SK-N-SH (cell line): Measurements from ENCODE around the gene TRAPPC3. TPM values are rescaled to one million over a fixed set of nuclear protein-coding genes. Genes with fewer than 3 reads are reported as not detected.

Source experiments
- CTCF ChIA-PET: fragments of 300-600, 350-600 bp; formaldehyde crosslinking; extraction: SDS; loops from one replicate; lab custom pipeline; 2021; lab: Yijun Ruan, JAX
- POLR2A ChIA-PET: fragments of 350-600 bp; sonication (Branson Sonifier 250); formaldehyde crosslinking; extraction: SDS; loops from one replicate; lab custom pipeline; 2020; ENCODE audit warnings: antibody characterized with exemption, inconsistent platforms; lab: Yijun Ruan, JAX
- DNase-seq: peaks from one replicate; pipeline ENCODE4 v3.0.0; 2012
- H2AFZ ChIP-seq: fragments of 200-600 bp; sonication (generic); 2 replicates; pipeline ENCODE4 v1.8.1; 2016; ENCODE audit warnings: antibody characterized with exemption, mild to moderate bottlenecking, low read depth
- H3F3A ChIP-seq: fragments of 200-600 bp; sonication (generic); replicated peaks from 2 replicates; pipeline ENCODE3; 2016; ENCODE audit warnings: antibody characterized with exemption, mild to moderate bottlenecking; ENCODE audit not compliant: insufficient read depth
- H3K27ac ChIP-seq, 2 experiments: fragments of 200-500 bp in 1 of 2; fragments of 200-600 bp in 1 of 2; sonication (Bioruptor generic) in 1 of 2; sonication (generic), shearing (Covaris generic) in 1 of 2; 2 replicates each; pipeline versions ENCODE4 v1.5.1 to v1.6.1; 2014 to 2016; ENCODE audit warnings: low read depth in 2 of 2, inconsistent platforms in 1 of 2, low read length in 1 of 2, mild to moderate bottlenecking in 1 of 2, mixed read lengths in 1 of 2
- H3K27me3 ChIP-seq: fragments of 200-600 bp; sonication (generic), shearing (Covaris generic); 2 replicates; pipeline ENCODE4 v1.6.1; 2016; ENCODE audit warnings: mixed run types; ENCODE audit not compliant: insufficient read depth
- H3K36me3 ChIP-seq, 2 experiments: fragments of 200-500 bp in 1 of 2; fragments of 200-600 bp in 1 of 2; sonication (Bioruptor generic) in 1 of 2; sonication (generic) in 1 of 2; replicated peaks in 1 of 2; 2 replicates each; pipeline versions ENCODE3 to v1.5.1; 2014 to 2016; ENCODE audit warnings: low read length in 1 of 2, mild to moderate bottlenecking in 1 of 2; ENCODE audit not compliant: insufficient read depth in 2 of 2, control insufficient read depth in 1 of 2
- H3K4me1 ChIP-seq, 2 experiments: fragments of 200-500 bp in 1 of 2; fragments of 200-600 bp in 1 of 2; sonication (Bioruptor generic) in 1 of 2; sonication (generic), shearing (Covaris generic) in 1 of 2; 2 replicates each; pipeline versions ENCODE4 v1.5.1 to v1.6.1; 2014 to 2016; ENCODE audit warnings: low read depth in 1 of 2, low read length in 1 of 2, mixed run types in 1 of 2; ENCODE audit not compliant: insufficient read depth in 2 of 2, control insufficient read depth in 1 of 2
- H3K4me2 ChIP-seq: fragments of 200-600 bp; sonication (generic), shearing (Covaris generic); 2 replicates; pipeline ENCODE4 v1.6.1; 2017; ENCODE audit warnings: mixed run types
- H3K4me3 ChIP-seq, 2 experiments: fragments of 200-500 bp in 1 of 2; fragments of 200-600 bp in 1 of 2; sonication (Bioruptor generic) in 1 of 2; sonication (generic), shearing (Covaris generic) in 1 of 2; 2 replicates each; pipeline versions ENCODE4 v1.5.1 to v1.8.1; 2014 to 2016; ENCODE audit warnings: low read depth in 2 of 2, inconsistent platforms in 1 of 2, low read length in 1 of 2, mild to moderate bottlenecking in 1 of 2, mixed read lengths in 1 of 2, moderate library complexity in 1 of 2
- H3K79me2 ChIP-seq: fragments of 200-600 bp; sonication (generic); 2 replicates; pipeline ENCODE4 v1.8.1; 2017; ENCODE audit warnings: mild to moderate bottlenecking; ENCODE audit not compliant: insufficient read depth
- H3K9ac ChIP-seq: fragments of 200-600 bp; sonication (generic); 2 replicates; pipeline ENCODE4 v1.6.1; 2017; ENCODE audit warnings: mixed run types
- H3K9me2 ChIP-seq: fragments of 200-600 bp; sonication (generic); 2 replicates; pipeline ENCODE4 v1.6.1; 2017; ENCODE audit warnings: mixed run types
- H3K9me3 ChIP-seq: fragments of 200-600 bp; sonication (generic); 2 replicates; pipeline ENCODE4 v1.6.1; 2017; ENCODE audit warnings: mixed run types, mild to moderate bottlenecking, moderate library complexity
- H4K20me1 ChIP-seq: fragments of 200-600 bp; sonication (generic); 2 replicates; pipeline ENCODE4 v1.6.1; 2017; ENCODE audit warnings: mild to moderate bottlenecking, mixed run types; ENCODE audit not compliant: insufficient read depth
- EP300 ChIP-seq, 2 experiments: IDR thresholded peaks; 2 replicates each; pipeline versions ENCODE4 v1.4.0 to v1.6.1; 2012; ENCODE audit warnings: borderline replicate concordance in 1 of 2, low read depth in 1 of 2, low read length in 1 of 2
- FOSL2 ChIP-seq: IDR thresholded peaks from 2 replicates; pipeline ENCODE4 v1.4.0; 2012; ENCODE audit warnings: low read depth, mild to moderate bottlenecking, moderate library complexity, borderline replicate concordance
- FOXJ3 ChIP-seq: sonication (generic); formaldehyde crosslinking; IDR thresholded peaks from 2 replicates; pipeline ENCODE4 v1.5.1; 2020; ENCODE audit warnings: mild to moderate bottlenecking, missing genetic modification reagents
- RCOR1 ChIP-seq: fragments of 150-350 bp; IDR thresholded peaks from 2 replicates; pipeline ENCODE4 v1.6.1; 2017; ENCODE audit warnings: antibody characterized with exemption, low read length
- SIN3A ChIP-seq: IDR thresholded peaks from 2 replicates; pipeline ENCODE4 v1.6.1; 2012; ENCODE audit warnings: low read depth, mild to moderate bottlenecking, low read length, moderate library complexity, borderline replicate concordance
- TCF12 ChIP-seq: IDR thresholded peaks from 2 replicates; pipeline ENCODE4 v1.4.0; 2012
- WGBS: methylation state at CpG from one replicate; pipeline ENCODE4 v1.1.6; 2017; ENCODE audit warnings: low lambda C conversion rate; 5-methylcytosine and 5-hydroxymethylcytosine counted together
- polyA plus RNA-seq, 3 experiments: library from polyadenylated mRNA; depleted of rRNA; stranded (reverse); fragments of >200 nt; gene quantifications; 2 replicates each; pipeline ENCODE4 v1.2.3, GENCODE V29; 2012
- TF ChIP-seq, protein P1 (sequence below): fragments of 150-350 bp; IDR thresholded peaks from 2 replicates; pipeline ENCODE4 v1.6.1; 2017; ENCODE audit warnings: antibody characterized with exemption, low read length, low read depth, borderline replicate concordance
- TF ChIP-seq, protein P2 (sequence below): fragments of 150-350 bp; IDR thresholded peaks from 2 replicates; pipeline ENCODE4 v1.6.1; 2016; ENCODE audit warnings: mild to moderate bottlenecking, low read depth, low read length
- TF ChIP-seq, protein P3 (sequence below): IDR thresholded peaks from 2 replicates; pipeline ENCODE4 v1.4.0; 2012; ENCODE audit warnings: low read depth, borderline replicate concordance
- TF ChIP-seq, protein P4 (sequence below): IDR thresholded peaks from 2 replicates; pipeline ENCODE4 v1.6.1; 2012; ENCODE audit warnings: mild to moderate bottlenecking, low read depth, low read length, moderate library complexity

The TRAPPC3 gene
- polyA plus RNA-seq, 1 of the 3 experiments (the other 2 are of a cell fraction) = 149 TPM

DNA sequence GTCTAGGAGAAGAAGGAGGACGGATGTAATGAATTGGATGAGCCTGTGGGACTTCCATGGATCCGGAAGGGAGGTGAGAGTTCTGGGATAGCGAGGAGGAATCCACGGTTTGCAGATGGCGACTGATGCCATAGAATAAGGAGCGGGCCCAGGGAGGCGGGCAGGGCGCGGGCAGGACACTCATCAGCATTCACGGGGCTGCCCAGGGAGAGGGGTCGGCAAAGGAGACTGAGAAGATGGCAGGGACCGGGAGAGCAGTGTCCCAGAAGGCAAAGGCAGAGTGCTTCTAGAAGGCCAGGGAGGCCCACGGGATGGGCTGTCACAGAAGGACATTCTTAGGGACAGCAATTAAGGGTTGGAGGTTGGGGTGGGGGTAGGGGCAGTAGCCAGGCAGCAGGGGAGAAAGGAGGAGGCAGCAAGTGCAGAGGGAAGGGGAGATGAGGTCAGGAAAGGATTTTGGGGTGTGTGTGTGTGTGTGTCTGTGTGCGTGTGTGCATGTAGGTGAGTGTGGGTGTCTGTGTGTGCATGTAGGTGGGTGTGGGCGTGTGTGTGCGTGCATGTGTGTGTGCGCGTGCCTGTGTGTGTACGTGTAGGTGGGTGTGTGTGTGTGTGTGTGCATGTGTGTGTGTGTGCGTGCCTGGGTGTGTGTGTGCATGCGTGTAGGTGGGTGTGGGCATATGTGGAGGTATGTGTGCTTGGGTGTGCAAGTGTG, 23.1 kb downstream of the TRAPPC3 start:
- H3K4me1 ChIP-seq = peaks cover 0 to 4% of the 10 kb centered on the region in 2 experiments; a peak in 1 of 4 replicates
- ChIA-PET POLR2A (no interaction called here), CTCF (interaction anchor here (17.9 kb wide), 1 partner anchor 21 kb away, joined by 700 read pairs; the partner anchor contains the start of gene ADPRS)
- H2AFZ ChIP-seq = no peak overlapping the region
- 90% methylated on average over 21 of the region's 21 CpGs for WGBS
- H3K36me3 ChIP-seq = no peaks in the 10 kb centered on the region
- no peaks in the 10 kb centered on the region for H3K9me2 ChIP-seq
- no peaks in the 10 kb centered on the region for H4K20me1 ChIP-seq
- peak; percentile 22 for DNase-seq
- no peaks in the 10 kb centered on the region for H3K27me3 ChIP-seq
- no peak overlapping the region for H3K4me2 ChIP-seq
- TF ChIP-seq RCOR1 (no peak), FOSL2 (no peak)
- TF ChIP-seq, protein P1, sequence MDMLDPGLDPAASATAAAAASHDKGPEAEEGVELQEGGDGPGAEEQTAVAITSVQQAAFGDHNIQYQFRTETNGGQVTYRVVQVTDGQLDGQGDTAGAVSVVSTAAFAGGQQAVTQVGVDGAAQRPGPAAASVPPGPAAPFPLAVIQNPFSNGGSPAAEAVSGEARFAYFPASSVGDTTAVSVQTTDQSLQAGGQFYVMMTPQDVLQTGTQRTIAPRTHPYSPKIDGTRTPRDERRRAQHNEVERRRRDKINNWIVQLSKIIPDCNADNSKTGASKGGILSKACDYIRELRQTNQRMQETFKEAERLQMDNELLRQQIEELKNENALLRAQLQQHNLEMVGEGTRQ = no peak
- TF ChIP-seq, protein P2, sequence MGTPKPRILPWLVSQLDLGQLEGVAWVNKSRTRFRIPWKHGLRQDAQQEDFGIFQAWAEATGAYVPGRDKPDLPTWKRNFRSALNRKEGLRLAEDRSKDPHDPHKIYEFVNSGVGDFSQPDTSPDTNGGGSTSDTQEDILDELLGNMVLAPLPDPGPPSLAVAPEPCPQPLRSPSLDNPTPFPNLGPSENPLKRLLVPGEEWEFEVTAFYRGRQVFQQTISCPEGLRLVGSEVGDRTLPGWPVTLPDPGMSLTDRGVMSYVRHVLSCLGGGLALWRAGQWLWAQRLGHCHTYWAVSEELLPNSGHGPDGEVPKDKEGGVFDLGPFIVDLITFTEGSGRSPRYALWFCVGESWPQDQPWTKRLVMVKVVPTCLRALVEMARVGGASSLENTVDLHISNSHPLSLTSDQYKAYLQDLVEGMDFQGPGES = no peak
- no peaks in the 10 kb centered on the region for H3K79me2 ChIP-seq
- H3K9ac ChIP-seq = no peak overlapping the region
- H3K27ac ChIP-seq = no peak overlapping the region
- no peak overlapping the region for H3K4me3 ChIP-seq
- no peaks in the 10 kb centered on the region for H3K9me3 ChIP-seq
- H3F3A ChIP-seq = peaks cover 6% of the 10 kb centered on the region

DNA sequence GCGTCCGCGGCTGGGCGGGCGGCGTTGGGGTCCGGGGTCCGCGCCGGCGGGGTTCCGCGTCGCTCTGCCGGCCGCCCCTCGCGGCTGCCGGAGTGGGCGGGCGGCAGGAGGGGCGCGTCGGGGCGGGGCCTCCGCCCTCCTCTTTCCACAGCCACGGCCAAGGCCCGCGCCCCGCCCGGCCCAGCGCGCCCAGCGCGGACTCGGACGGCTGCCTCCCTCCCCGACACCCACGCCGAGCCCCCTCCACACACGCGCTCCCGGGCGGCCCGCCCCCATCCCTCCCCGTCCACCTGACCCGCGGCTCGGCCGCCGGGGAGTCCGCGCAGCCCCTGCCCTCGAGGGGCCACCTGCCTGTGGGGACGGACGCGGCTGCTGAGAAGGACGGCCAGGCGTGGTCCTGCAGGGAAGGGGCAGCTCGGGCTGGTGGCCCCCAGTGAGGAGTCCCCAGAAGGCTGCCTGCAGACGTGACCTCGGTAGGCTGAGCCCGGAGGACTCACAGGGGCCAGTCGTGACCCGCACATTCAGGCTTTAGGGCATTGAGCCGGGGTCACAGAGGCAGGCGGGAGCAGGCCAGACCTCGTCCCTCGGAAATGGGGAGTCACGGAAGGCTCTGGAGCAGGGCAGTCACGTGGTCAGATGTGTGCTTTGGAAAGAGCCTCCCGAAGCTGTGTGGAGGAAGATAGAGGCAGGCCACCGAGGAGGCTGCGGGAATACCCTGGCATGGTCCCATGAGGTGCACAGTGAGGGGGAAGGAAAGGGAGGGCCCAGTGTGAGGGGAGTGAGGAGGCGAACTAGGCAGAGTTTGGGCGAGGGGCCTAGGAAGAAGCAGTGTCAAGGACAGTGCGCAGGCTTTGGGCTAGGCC, 23.9 kb downstream of the TRAPPC3 start, which contains the start of gene COL8A2:
Gene COL8A2 (minus strand): TSS at position 94 of the 863 bp plus-strand sequence. CDS start 24,980 bp downstream, outside the sequence.
- no peak within 1 kb of the TSS for H3K4me2 ChIP-seq
- TF ChIP-seq EP300 (IDR thresholded peaks at IDR 0.05; ENCODE audit: borderline replicate concordance in 1 of 2, low read depth in 1 of 2, low read length in 1 of 2) = no peak
- no peak for TF ChIP-seq TCF12
- TF ChIP-seq, protein P3, sequence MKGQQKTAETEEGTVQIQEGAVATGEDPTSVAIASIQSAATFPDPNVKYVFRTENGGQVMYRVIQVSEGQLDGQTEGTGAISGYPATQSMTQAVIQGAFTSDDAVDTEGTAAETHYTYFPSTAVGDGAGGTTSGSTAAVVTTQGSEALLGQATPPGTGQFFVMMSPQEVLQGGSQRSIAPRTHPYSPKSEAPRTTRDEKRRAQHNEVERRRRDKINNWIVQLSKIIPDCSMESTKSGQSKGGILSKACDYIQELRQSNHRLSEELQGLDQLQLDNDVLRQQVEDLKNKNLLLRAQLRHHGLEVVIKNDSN = peak; percentile 18; the same call in 1 of the 2 replicates
- TF ChIP-seq, protein P4, sequence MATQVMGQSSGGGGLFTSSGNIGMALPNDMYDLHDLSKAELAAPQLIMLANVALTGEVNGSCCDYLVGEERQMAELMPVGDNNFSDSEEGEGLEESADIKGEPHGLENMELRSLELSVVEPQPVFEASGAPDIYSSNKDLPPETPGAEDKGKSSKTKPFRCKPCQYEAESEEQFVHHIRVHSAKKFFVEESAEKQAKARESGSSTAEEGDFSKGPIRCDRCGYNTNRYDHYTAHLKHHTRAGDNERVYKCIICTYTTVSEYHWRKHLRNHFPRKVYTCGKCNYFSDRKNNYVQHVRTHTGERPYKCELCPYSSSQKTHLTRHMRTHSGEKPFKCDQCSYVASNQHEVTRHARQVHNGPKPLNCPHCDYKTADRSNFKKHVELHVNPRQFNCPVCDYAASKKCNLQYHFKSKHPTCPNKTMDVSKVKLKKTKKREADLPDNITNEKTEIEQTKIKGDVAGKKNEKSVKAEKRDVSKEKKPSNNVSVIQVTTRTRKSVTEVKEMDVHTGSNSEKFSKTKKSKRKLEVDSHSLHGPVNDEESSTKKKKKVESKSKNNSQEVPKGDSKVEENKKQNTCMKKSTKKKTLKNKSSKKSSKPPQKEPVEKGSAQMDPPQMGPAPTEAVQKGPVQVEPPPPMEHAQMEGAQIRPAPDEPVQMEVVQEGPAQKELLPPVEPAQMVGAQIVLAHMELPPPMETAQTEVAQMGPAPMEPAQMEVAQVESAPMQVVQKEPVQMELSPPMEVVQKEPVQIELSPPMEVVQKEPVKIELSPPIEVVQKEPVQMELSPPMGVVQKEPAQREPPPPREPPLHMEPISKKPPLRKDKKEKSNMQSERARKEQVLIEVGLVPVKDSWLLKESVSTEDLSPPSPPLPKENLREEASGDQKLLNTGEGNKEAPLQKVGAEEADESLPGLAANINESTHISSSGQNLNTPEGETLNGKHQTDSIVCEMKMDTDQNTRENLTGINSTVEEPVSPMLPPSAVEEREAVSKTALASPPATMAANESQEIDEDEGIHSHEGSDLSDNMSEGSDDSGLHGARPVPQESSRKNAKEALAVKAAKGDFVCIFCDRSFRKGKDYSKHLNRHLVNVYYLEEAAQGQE = no peak
- TF ChIP-seq SIN3A = no peak
- TF ChIP-seq FOXJ3 = no peak
- WGBS = 93% methylated on average over 17 of the region's 77 CpGs
- H3K4me1 ChIP-seq = peaks cover 0 to 4% of the 10 kb centered on the region in 2 experiments; a peak in 1 of 4 replicates
- ChIA-PET POLR2A (no interaction called here), CTCF (no interaction called here)
- no peaks in the 10 kb centered on the region for H3K79me2 ChIP-seq
- H3K36me3 ChIP-seq = no peaks in the 10 kb centered on the region
- no peak within 1 kb of the TSS for H3K9ac ChIP-seq
- no peak within 1 kb of the TSS for H2AFZ ChIP-seq
- H3K9me2 ChIP-seq = no peaks in the 10 kb centered on the region
- no peaks in the 10 kb centered on the region for H3F3A ChIP-seq
- H3K9me3 ChIP-seq = no peaks in the 10 kb centered on the region
- H3K27me3 ChIP-seq = no peaks in the 10 kb centered on the region
- H3K4me3 ChIP-seq = peak within 1 kb of the TSS in 1 of 2 experiments; percentile 23; a peak in 2 of 4 replicates
- H3K27ac ChIP-seq = no peak within 1 kb of the TSS
- peak; percentile 88 for DNase-seq
- H4K20me1 ChIP-seq = no peaks in the 10 kb centered on the region
